ENCODE measurements around the gene NCEH1. TPM values are rescaled to one million over a fixed set of nuclear protein-coding genes. Genes with fewer than 3 reads are reported as not detected.

Gene NCEH1
- total and polyA plus RNA-seq, 2 of the 13 experiments (the other 11 are each of a cell fraction or from before 2014, with no cell fraction given), result 12.9 to 21.4 TPM

DNA sequence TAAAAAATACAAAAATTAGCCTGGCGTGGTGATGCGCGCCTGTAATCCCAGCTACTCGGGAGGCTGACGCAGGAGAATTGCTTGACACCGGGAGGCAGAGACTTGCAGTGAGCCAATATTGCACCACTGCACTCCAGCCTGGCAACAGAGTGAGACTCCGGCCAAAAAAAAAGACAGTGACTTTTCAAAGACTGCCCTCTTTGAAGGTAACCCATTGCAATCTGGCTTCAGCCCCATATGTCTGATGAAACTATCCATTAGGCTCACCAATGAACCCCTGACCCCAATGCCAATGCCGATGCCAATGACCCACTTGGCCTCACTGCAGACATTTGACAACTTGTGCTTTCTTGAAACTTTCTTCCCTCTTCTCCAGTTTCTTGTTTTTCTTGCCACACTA lies 54.3 kb downstream of the NCEH1 start:
- no peak overlapping the region for H3K4me3 ChIP-seq (replicated peaks in 1 of 3; ENCODE audit: insufficient read depth in 1 of 3, low read depth in 2 of 3, low read length in 3 of 3)
- H4K20me1 ChIP-seq (ENCODE audit: insufficient read depth, low read length), result 0 out of 2 replicates have a peak, but pooled peaks cover 2% of the 10 kb centered on the region
- ATAC-seq, result no peak
- DNase-seq (ENCODE audit: low spot score), result no peak
- peaks cover 48% of the 10 kb centered on the region for H3K4me1 ChIP-seq (ENCODE audit: insufficient read depth, low read length)
- ChIA-PET CTCF (ENCODE audit: low intra/inter-chr PET ratio, low total read pairs) (no interaction called here), POLR2A (no interaction called here)
- H3K36me3 ChIP-seq (replicated peaks in 1 of 2; ENCODE audit: control insufficient read depth in 1 of 2, insufficient read depth in 2 of 2, low read length in 2 of 2), result no peaks in the 10 kb centered on the region
- no peak overlapping the region for H3K27ac ChIP-seq (ENCODE audit: extremely low read length, insufficient read depth, low read length)
- intact Hi-C loops (cut with micrococcal nuclease; ENCODE audit: unreplicated experiment) (no loop called here), in situ Hi-C loops (cut with HindIII; ENCODE audit: extremely low pct_ligation_motif_present, low pct_unique_long_range_greater_than_20kb) (no loop called here)
- TF ChIP-seq ATF7 (IDR thresholded peaks at IDR 0.05) (no peak), ATF7 (CRISPR knock-in tag; IDR thresholded peaks at IDR 0.05) (no peak), SAP130 (CRISPR knock-in tag; IDR thresholded peaks at IDR 0.05; ENCODE audit: low read depth) (no peak), ZFX (CRISPR knock-in tag; IDR thresholded peaks at IDR 0.05; ENCODE audit: low read depth) (no peak), ZSCAN20 (CRISPR knock-in tag; IDR thresholded peaks at IDR 0.05; ENCODE audit: borderline replicate concordance) (no peak), ZNF496 (CRISPR knock-in tag; IDR thresholded peaks at IDR 0.05; ENCODE audit: insufficient replicate concordance) (no peak), ZNF124 (CRISPR knock-in tag; IDR thresholded peaks at IDR 0.05) (no peak), PRPF4 (IDR thresholded peaks at IDR 0.05; ENCODE audit: low read depth, low read length, poor library complexity, severe bottlenecking) (no peak), SP2 (CRISPR knock-in tag; IDR thresholded peaks at IDR 0.05) (no peak)
- TF ChIP-seq, protein P1, sequence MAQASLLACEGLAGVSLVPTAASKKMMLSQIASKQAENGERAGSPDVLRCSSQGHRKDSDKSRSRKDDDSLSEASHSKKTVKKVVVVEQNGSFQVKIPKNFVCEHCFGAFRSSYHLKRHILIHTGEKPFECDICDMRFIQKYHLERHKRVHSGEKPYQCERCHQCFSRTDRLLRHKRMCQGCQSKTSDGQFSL (CRISPR knock-in tag; IDR thresholded peaks at IDR 0.05), result no peak
- TF ChIP-seq, protein P2, sequence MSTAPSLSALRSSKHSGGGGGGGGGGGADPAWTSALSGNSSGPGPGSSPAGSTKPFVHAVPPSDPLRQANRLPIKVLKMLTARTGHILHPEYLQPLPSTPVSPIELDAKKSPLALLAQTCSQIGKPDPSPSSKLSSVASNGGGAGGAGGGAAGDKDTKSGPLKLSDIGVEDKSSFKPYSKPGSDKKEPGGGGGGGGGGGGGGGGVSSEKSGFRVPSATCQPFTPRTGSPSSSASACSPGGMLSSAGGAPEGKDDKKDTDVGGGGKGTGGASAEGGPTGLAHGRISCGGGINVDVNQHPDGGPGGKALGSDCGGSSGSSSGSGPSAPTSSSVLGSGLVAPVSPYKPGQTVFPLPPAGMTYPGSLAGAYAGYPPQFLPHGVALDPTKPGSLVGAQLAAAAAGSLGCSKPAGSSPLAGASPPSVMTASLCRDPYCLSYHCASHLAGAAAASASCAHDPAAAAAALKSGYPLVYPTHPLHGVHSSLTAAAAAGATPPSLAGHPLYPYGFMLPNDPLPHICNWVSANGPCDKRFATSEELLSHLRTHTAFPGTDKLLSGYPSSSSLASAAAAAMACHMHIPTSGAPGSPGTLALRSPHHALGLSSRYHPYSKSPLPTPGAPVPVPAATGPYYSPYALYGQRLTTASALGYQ (CRISPR knock-in tag; IDR thresholded peaks at IDR 0.05), result no peak
- TF ChIP-seq, protein P3, sequence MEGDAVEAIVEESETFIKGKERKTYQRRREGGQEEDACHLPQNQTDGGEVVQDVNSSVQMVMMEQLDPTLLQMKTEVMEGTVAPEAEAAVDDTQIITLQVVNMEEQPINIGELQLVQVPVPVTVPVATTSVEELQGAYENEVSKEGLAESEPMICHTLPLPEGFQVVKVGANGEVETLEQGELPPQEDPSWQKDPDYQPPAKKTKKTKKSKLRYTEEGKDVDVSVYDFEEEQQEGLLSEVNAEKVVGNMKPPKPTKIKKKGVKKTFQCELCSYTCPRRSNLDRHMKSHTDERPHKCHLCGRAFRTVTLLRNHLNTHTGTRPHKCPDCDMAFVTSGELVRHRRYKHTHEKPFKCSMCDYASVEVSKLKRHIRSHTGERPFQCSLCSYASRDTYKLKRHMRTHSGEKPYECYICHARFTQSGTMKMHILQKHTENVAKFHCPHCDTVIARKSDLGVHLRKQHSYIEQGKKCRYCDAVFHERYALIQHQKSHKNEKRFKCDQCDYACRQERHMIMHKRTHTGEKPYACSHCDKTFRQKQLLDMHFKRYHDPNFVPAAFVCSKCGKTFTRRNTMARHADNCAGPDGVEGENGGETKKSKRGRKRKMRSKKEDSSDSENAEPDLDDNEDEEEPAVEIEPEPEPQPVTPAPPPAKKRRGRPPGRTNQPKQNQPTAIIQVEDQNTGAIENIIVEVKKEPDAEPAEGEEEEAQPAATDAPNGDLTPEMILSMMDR (CRISPR knock-in tag; IDR thresholded peaks at IDR 0.05), result no peak
- TF ChIP-seq, protein P4, sequence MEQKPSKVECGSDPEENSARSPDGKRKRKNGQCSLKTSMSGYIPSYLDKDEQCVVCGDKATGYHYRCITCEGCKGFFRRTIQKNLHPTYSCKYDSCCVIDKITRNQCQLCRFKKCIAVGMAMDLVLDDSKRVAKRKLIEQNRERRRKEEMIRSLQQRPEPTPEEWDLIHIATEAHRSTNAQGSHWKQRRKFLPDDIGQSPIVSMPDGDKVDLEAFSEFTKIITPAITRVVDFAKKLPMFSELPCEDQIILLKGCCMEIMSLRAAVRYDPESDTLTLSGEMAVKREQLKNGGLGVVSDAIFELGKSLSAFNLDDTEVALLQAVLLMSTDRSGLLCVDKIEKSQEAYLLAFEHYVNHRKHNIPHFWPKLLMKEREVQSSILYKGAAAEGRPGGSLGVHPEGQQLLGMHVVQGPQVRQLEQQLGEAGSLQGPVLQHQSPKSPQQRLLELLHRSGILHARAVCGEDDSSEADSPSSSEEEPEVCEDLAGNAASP (CRISPR knock-in tag; IDR thresholded peaks at IDR 0.05; ENCODE audit: borderline replicate concordance), result no peak
- WGBS (ENCODE audit: low lambda C conversion rate), result 84% methylated on average over 8 of the region's 8 CpGs
- no peak overlapping the region for H3K4me2 ChIP-seq (ENCODE audit: low read depth, low read length)
- FAIRE-seq, result no peak
- H3K9me3 ChIP-seq (ENCODE audit: low read length), result no peaks in the 10 kb centered on the region
- BruUV-seq (replicated peaks), result no TSS peak
- no peak overlapping the region for H2AFZ ChIP-seq (ENCODE audit: low read length)
- no peak overlapping the region for H3K9ac ChIP-seq (ENCODE audit: insufficient read depth, low read depth, low read length)
- no peaks in the 10 kb centered on the region for H3K27me3 ChIP-seq (ENCODE audit: control insufficient read depth in 1 of 2, insufficient read depth in 2 of 2, low read length in 2 of 2)
- H3K79me2 ChIP-seq (ENCODE audit: insufficient read depth, low read length), result no peaks in the 10 kb centered on the region
